Uterus (tissue), 4 donors: ENCODE measurements around the gene COL26A1. TPM values are rescaled to one million over a fixed set of nuclear protein-coding genes. Genes with fewer than 3 reads are reported as not detected.

Experiments
- DNase-seq, 2 donors: peaks; one replicate each; pipeline ENCODE4 v3.0.0-alpha.2; 2019 to 2020
- H3K27ac ChIP-seq, 2 donors: fragments of 200-600 bp; sonication (generic); 1 replicate in 1 of 2; 2 replicates in 1 of 2; pipeline ENCODE4 v1.5.1; 2016 to 2018
- H3K27me3 ChIP-seq, 2 donors: fragments of 200-600 bp; sonication (generic); one replicate each; pipeline ENCODE4 v1.5.1; 2018 to 2019; ENCODE audit warnings: control low read depth in 1 of 2
- H3K36me3 ChIP-seq, 2 donors: fragments of 200-600 bp; sonication (generic); one replicate each; pipeline ENCODE4 v1.5.1; 2019; ENCODE audit warnings: control low read depth in 1 of 2
- H3K4me1 ChIP-seq, 2 donors: fragments of 200-600 bp; sonication (generic); one replicate each; pipeline ENCODE4 v1.5.1; 2018 to 2019; ENCODE audit warnings: control low read depth in 1 of 2
- H3K4me3 ChIP-seq, 2 donors: fragments of 200-600 bp; sonication (generic); 1 replicate in 1 of 2; 2 replicates in 1 of 2; pipeline ENCODE4 v1.5.1; 2018 to 2019; ENCODE audit warnings: mild to moderate bottlenecking in 1 of 2
- H3K9me3 ChIP-seq, 2 donors: fragments of 200-600 bp; sonication (generic); one replicate each; pipeline ENCODE4 v1.5.1; 2019; ENCODE audit warnings: control low read depth in 1 of 2
- POLR2A ChIP-seq, 2 donors: fragments of 450-650 bp; IDR thresholded peaks; one replicate each; pipeline ENCODE4 v1.6.1; 2016; ENCODE audit warnings: antibody characterized with exemption in 2 of 2, mild to moderate bottlenecking in 1 of 2, moderate library complexity in 1 of 2
- intact Hi-C: fragments of 100-400 bp; cut with DNase I; formaldehyde crosslinking; loops from one replicate; pipeline ENCODE4 v1.15.1; 2023; ENCODE audit warnings: low total_unique reads
- total RNA-seq, 4 donors: library from RNA; depleted of rRNA in 3 of 4; stranded (reverse); fragments of >200 nt in 3 of 4; gene quantifications; one replicate each; pipeline versions ENCODE4 v1.1.0 to v1.2.4, GENCODE V29; 2014 to 2023
- TF ChIP-seq, protein P1 (sequence below), 4 experiments: fragments of 200-600 bp in 2 of 4; fragments of 450-650 bp in 2 of 4; sonication (generic) in 2 of 4; IDR thresholded peaks; one replicate each; pipeline ENCODE4 v1.5.1; 2016 to 2019; ENCODE audit warnings: antibody characterized with exemption in 4 of 4, mild to moderate bottlenecking in 2 of 4, moderate library complexity in 1 of 4
- donor health status: DM: yes; HTN: yes; CAD: no.

The COL26A1 gene
- total RNA-seq: 10 to 100 TPM in 1 of 4 donors, under 1 TPM in 1, not detected in 2; 0.30 to 11.8 TPM

DNA sequence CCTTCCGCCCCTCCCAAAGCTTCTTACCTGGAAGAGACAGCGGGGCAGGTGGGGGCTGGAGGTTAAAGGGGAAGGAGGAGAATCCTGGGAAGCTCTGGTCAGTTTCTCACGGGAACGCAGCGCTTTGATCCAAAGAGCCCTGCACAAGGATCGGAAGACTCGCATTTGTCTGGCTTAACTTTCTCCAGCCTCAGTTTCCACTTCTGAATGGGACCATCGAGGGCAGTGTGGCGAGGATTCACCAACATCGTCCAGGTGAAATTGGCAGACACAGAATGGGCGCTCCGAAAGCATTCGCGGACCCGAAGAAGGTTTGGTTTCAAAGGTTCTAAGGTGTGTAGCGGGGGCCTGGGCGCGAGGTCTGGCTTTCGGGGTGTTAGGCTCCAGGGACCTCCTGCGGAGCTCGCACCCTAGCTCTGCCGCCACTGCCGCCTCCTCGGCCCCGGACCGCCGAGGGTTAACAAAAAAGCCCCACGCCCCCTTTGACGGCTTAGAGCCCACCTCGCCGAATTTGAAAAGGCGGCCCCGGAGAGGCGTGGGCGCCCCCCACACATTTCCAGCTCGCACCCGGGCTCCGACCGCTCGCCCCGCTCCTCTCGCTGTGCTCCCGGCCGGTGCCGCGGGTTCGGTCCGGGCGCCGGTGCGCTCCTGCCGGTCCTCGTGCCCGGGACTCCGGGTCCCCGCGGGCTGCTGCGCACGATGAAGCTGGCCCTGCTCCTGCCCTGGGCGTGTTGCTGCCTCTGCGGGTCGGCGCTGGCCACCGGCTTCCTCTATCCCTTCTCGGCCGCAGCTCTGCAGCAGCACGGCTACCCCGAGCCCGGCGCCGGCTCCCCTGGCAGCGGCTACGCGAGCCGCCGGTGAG lies at the start of gene COL26A1:
Gene COL26A1 (plus strand): TSS at position 542 of the 862 bp plus-strand sequence. CDS start 158 bp downstream, at position 700.
- no peak within 1 kb of the TSS for H3K27ac ChIP-seq

DNA sequence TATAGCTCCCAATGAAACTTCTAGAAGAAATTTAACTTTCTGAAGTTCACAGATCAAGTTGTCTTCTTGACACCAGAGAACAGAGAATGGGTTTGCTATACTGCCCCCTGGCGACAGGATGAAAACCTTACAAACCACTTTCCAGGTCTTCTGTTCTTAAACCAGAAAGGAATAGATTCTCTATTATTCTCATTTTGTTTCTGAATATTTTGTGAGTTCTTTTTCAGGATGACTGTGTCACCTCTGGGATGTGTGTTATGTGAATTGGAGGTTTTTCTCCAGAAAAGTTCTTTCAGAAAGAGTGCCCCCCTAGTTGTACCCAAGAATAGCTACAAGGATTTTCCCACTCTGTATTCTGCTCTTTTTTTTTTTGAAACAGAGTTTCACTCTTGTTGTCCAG lies 47.3 kb upstream of the COL26A1 start:
- DNase-seq: no peak
- TF ChIP-seq POLR2A (IDR thresholded peaks at IDR 0.05): no peak
- TF ChIP-seq, protein P1, sequence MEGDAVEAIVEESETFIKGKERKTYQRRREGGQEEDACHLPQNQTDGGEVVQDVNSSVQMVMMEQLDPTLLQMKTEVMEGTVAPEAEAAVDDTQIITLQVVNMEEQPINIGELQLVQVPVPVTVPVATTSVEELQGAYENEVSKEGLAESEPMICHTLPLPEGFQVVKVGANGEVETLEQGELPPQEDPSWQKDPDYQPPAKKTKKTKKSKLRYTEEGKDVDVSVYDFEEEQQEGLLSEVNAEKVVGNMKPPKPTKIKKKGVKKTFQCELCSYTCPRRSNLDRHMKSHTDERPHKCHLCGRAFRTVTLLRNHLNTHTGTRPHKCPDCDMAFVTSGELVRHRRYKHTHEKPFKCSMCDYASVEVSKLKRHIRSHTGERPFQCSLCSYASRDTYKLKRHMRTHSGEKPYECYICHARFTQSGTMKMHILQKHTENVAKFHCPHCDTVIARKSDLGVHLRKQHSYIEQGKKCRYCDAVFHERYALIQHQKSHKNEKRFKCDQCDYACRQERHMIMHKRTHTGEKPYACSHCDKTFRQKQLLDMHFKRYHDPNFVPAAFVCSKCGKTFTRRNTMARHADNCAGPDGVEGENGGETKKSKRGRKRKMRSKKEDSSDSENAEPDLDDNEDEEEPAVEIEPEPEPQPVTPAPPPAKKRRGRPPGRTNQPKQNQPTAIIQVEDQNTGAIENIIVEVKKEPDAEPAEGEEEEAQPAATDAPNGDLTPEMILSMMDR (IDR thresholded peaks at IDR 0.05): peak in 2 of 4 experiments; percentile 30 to 45
- no peaks in the 10 kb centered on the region for H3K36me3 ChIP-seq

More for the DNA sequence above, at the start of gene COL26A1:
- Histone ChIP-seq H3K4me3 (peak within 1 kb of the TSS; percentile 37 to 46), H3K9me3 (no peaks in the 10 kb centered on the region), H3K36me3 (no peaks in the 10 kb centered on the region), H3K27me3 (peaks cover 0 to 3% of the 10 kb centered on the region in 2 donors), H3K4me1 (no peaks in the 10 kb centered on the region)
- intact Hi-C loops: no loop called here
- no peak for TF ChIP-seq POLR2A (IDR thresholded peaks at IDR 0.05)
- DNase-seq: peak in 1 of 2 donors; percentile 19

DNA sequence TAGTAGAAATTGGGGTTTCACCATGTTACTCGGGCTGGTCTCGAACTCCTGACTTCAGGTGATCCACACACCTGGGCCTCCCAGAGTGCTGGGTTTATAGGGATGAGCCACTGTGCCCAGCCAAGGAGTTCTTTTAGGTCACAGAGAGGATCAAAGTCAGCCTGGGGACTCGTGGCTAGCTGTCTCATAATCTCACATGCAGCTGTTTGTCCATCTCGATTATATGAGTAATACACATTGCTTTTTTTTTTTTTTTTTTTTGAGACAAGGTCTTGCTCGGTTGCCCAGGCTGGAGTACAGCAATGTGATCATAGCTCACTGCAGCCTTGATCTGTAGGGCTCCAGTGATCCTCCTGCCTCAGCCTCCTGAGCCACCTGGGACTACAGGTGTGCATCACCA lies 43.3 kb upstream of the COL26A1 start:
- DNase-seq: no peak
- H3K27me3 ChIP-seq: no peaks in the 10 kb centered on the region

More for the DNA sequence above, 47.3 kb upstream of the COL26A1 start:
- Histone ChIP-seq H3K27me3 (no peaks in the 10 kb centered on the region), H3K4me1 (no peaks in the 10 kb centered on the region), H3K27ac (no peak overlapping the region), H3K9me3 (no peaks in the 10 kb centered on the region), H3K4me3 (no peak overlapping the region)
- intact Hi-C loops: no loop called here

DNA sequence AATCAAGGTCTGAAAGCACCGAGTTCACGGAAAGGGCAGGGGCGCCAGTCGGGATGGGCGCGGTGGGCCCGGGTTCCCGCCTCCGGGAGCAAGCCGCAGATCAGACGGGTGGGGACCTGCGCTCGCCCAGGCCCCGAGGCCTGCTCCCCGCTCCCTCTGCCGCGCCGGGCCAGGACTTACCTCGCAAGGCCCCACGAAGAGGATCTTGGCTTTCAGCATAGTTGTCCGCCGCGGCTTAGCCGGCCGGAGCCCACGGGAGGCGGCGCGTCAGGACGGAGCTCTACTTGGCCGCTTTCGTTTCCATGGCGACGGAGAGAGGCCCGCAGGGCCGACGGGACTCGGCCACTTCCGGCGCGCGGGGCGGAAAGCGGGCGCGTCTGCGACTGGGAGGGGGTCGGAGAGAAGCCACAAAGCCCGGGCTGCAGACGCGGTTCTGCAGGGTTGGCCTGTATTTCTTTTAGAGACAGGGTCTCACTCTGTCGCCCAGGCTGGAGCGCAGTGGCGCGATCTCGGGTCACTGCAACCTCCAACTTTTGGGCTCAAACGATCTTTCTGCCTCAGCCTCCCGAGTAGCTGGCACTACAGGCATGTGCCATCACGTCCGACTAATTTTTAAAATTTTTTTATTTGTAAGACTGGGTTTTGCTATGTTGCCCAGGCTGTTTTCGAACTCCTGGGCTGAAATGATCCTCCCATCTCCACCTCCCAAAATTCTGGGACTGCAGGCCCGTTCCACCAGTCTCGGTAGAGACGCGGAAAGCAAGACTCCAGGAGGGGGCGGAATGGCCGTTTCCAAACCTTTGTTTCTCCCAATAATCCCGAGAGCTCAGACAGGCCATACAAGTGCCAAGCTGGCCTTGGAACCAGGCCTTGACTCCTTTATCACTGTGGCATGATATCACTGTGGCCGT lies 40.9 kb upstream of the COL26A1 start, which contains the start of gene IFT22:
Gene IFT22 (minus strand): TSS at position 322 of the 911 bp plus-strand sequence. CDS start 103 bp downstream, at position 219.
- Histone ChIP-seq H3K27ac (peak within 1 kb of the TSS; percentile 83 to 84), H3K36me3 (no peaks in the 10 kb centered on the region), H3K9me3 (no peaks in the 10 kb centered on the region), H3K27me3 (no peaks in the 10 kb centered on the region), H3K4me3 (peak within 1 kb of the TSS; percentile 65 to 84), H3K4me1 (peaks cover 0 to 4% of the 10 kb centered on the region in 2 donors)
- peak; percentile 88 to 92 for DNase-seq
- intact Hi-C loops: no loop called here
- TF ChIP-seq POLR2A (IDR thresholded peaks at IDR 0.05): peak in 1 of 2 donors; percentile 46
- TF ChIP-seq, protein P1 (IDR thresholded peaks at IDR 0.05): peak; percentile 8 to 33 (median 26)

More for the DNA sequence above, 43.3 kb upstream of the COL26A1 start:
- no peaks in the 10 kb centered on the region for H3K9me3 ChIP-seq
- no peak overlapping the region for H3K4me3 ChIP-seq
- intact Hi-C loops: no loop called here
- peaks cover 0 to 4% of the 10 kb centered on the region in 2 donors for H3K4me1 ChIP-seq
- H3K36me3 ChIP-seq: no peaks in the 10 kb centered on the region
- no peak overlapping the region for H3K27ac ChIP-seq
- TF ChIP-seq POLR2A (IDR thresholded peaks at IDR 0.05): no peak
- TF ChIP-seq, protein P1 (IDR thresholded peaks at IDR 0.05): no peak

DNA sequence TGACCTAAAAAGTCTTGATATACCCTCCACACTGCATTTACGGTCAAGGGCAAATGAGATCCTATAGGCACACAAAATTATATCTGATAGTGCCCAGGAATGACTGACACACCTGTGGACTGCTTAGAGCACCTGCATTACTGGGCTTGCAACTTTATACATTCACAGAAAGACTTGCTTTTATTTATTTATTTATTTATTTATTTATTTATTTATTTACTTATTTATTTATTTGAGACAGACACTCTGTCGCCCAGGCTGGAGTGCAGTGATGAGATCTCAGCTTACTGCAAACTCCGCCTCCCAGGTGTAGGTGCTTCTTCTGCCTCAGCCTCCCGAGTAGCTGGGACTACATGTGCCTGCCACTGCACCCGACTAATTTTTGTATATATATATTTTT lies 34.5 kb upstream of the COL26A1 start:
- Histone ChIP-seq H3K4me1 (no peaks in the 10 kb centered on the region), H3K9me3 (no peaks in the 10 kb centered on the region), H3K4me3 (no peak overlapping the region), H3K36me3 (no peaks in the 10 kb centered on the region), H3K27ac (no peak overlapping the region), H3K27me3 (no peaks in the 10 kb centered on the region)
- intact Hi-C loops: no loop called here
- TF ChIP-seq, protein P1 (IDR thresholded peaks at IDR 0.05): no peak
- no peak for TF ChIP-seq POLR2A (IDR thresholded peaks at IDR 0.05)
- DNase-seq: no peak
